GM10266 (cell line): ENCODE data around the gene TBC1D9B.

Source experiments
- DNase-seq: peaks from one replicate; pipeline ENCODE4 v3.0.0; 2012; ENCODE audit errors: extremely low spot score
- TF ChIP-seq, protein P1 (sequence below): IDR thresholded peaks from 2 replicates; pipeline ENCODE4 v1.5.1; 2012; ENCODE audit warnings: mild to moderate bottlenecking, low read depth; ENCODE audit not compliant: control insufficient read depth, insufficient read depth; ENCODE audit errors: missing control alignments

Gene TBC1D9B

DNA sequence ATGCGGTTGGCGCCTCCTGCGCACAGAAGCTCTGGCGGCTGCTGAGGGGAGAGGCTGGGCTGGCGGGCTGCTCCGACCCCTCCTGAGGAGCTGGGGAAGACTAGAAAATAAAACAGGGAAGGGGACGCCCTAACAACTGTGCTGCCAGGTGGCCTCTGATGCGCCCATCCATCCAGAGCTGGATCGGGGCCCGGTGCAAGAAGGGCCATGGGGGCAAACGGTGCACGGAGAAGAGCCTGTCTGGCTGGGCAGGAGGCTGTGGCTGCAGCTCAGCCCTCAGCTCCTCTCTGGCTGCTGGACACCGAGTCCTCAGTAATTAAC is 28.0 kb downstream of the TBC1D9B start:
- DNase-seq, result no peak
- TF ChIP-seq, protein P1, sequence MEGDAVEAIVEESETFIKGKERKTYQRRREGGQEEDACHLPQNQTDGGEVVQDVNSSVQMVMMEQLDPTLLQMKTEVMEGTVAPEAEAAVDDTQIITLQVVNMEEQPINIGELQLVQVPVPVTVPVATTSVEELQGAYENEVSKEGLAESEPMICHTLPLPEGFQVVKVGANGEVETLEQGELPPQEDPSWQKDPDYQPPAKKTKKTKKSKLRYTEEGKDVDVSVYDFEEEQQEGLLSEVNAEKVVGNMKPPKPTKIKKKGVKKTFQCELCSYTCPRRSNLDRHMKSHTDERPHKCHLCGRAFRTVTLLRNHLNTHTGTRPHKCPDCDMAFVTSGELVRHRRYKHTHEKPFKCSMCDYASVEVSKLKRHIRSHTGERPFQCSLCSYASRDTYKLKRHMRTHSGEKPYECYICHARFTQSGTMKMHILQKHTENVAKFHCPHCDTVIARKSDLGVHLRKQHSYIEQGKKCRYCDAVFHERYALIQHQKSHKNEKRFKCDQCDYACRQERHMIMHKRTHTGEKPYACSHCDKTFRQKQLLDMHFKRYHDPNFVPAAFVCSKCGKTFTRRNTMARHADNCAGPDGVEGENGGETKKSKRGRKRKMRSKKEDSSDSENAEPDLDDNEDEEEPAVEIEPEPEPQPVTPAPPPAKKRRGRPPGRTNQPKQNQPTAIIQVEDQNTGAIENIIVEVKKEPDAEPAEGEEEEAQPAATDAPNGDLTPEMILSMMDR, result no peak

DNA sequence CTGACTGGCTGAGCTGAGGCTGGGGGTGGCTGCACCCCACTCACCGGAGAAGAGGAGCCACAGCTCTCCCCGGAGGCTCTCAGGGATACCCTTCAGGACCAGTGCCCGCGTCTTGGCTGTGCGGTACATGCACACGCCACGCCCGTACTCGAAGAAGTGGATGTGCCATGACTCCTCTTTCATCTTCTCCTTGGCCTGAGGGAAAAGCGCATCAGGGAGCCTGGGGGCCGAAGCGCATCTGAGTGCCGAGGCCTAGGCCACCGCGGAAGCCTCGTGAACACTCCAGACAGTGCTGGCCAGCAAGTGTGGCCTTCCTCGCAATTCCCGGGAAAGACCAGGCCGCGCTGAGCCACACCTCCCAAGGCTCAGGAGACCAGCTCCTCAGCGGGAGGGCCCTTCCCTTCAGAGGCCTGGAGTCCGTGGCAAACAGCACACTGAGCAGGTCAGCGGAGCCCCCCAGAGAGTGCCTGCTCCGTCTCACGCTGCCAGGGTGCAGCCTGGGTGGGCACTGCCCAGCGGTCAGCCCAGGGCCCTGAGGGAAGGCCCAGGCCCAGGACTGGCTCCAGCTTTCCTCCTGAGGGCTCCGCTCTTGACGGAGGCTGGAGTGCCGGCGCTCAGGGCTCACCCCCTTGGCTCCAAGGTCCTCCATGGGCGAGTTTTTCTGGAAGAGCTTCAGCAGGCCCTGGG is 28.6 kb downstream of the TBC1D9B start:
- DNase-seq, result no peak
- TF ChIP-seq, protein P1, result no peak

DNA sequence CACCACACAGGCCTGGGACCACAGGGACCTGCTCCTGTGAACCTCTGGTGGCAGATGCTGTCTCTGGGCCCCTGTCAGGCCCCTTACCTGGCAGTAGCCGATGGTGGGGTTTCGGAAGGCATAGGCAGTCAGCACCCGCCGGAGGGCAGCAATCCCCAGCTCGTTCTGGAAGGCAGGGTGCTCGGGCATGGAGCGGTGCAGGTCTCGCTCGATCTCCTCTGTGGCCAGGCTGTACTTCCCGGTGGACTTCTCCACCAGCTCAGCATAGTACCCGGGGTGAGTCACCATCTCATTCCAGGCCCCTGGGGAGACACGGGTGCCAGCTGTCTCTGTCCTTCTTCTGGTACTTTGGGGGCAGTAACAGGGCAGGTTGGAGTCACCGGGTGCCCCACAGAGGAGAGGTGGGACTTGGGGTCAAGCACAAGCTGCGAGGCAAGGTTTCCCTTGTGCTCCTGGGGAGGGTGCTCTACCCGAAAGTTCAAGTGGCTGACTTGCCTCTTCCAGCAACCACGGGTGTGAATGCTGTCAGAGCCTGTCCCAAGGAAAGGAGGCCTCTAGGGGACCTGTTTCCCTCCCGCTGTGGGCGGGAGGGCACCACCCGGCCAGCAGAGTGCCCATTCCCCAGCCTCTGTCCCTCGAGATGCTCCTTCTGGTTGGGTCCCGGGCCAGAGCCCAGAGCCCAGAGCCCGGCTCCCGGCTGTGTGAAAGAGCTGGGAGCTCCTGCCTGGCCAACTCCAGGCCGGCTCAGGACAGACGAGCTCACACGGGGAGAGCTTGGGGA is 29.3 kb downstream of the TBC1D9B start:
- TF ChIP-seq, protein P1, result no peak
- DNase-seq, result no peak

DNA sequence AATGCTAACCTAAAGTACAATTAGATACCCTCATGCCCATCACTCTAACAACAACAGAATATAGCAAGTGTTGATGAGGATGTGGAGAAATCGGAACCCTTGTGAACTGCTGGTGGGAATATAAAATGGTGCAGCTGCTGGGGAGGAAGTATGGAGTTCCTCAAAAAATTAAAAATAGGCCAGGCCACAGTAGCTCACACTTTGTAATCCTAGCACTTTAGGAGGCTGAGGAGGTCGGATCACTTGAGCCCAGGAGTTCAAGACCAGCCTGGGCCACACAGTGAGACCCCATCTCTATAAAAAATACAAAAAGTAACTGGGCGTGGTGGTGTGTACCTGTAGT is 31.1 kb downstream of the TBC1D9B start:
- TF ChIP-seq, protein P1, result no peak
- DNase-seq, result no peak

DNA sequence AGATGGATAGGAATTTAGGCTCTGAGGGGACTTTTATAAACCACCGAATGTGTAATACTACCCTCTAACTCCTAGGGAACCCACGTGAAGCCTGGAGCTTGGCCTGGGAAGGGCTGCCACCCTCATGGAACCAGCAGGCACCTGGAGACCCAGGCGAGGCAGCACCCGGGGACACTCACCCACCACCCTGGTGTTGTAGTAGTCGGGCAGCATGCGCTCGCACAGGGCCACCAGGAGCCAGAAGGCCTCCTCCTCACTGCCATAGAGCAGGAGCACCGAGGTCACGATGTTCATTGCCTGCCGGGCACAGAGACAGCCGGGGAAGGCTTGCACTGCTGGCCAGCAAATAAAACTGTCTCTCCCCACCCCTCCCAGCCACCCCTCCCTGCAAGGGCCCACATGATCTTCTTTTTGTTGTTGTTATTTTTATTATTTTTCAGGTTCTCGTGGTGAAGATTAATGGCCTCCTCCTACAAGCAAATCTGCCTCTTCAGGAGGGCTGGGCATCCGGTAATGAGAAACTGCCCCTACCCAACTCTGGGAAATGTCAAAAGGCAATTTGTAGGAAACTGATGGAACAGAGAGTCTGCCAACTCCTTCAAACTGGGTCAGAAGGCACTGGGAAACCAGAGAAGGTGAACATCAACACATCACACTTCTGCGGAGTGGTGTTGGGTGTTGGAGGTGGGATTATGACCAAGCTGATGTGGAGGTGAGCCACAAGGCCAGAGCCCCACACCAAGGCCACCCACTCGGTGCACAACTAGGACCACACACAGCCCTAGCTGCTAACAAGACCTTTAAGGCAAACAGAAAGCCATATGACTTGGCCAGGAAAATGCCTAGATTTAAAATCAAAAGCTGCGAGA is 31.7 kb downstream of the TBC1D9B start:
- TF ChIP-seq, protein P1, result no peak
- no peak for DNase-seq

DNA sequence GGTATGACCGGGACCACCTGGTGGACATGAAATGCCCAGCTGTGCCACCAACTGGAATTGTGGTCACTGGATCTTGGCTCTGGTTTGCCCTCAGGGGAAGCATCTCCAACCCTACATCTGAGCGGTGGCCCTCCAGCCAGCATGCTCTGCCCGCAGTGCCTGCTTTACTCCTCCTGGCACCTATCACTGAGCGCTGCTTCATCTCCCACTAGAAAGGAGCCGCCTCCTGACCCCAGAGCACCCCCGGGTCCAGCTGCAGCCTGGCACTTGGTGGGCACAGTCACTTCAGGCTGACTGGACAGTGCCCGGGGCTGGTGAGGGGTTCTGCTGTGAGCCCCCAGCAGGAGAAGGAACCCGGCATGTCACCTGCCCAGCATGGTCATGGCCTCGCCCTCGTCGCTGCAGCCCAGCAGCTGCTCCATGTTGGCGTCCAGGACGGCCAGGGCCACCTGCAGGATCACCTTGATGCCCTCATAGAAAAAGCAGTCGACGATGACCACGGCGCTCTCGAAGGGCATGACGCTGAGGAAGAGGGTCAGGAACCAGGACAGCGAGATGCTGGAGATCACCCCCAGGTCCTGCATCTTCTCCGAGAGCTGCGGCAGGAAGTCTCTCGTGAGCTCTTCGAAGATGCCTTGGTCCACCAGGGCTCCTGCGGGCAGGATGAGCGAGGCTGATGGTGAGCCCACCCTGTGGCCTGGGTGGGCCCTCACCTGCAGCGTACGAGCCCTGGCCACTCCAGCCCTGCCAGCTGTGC is 33.0 kb downstream of the TBC1D9B start:
- TF ChIP-seq, protein P1, result no peak
- no peak for DNase-seq

DNA sequence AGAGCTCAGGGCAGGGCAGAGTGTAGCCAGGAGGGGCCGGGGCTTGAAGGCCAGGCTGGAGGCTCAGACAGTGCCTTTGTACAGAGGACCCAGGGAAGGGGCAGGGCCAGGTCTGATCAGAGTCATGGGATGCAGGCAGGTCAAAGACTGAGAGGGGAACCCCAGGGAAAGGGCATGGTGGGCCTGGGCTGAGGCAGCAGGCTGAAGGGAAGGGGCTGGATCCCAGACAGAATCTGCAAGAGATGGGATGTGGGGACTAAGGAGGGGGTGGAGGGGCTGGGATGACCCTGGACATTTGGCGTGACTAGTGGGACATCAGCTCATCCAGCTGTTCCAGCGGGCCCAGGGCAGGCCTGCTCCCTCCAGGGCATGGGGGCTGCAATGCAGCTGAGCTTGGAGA is 33.6 kb downstream of the TBC1D9B start:
- TF ChIP-seq, protein P1, result no peak
- DNase-seq, result no peak
